Non-pigmented ciliary epithelial cell (primary cell): Measurements from ENCODE around the gene KIRREL3.

Source experiments
- DNase-seq: peaks from one replicate; pipeline ENCODE4 v3.0.0-alpha.2; 2010; ENCODE audit warnings: low read depth

KIRREL3 gene

DNA sequence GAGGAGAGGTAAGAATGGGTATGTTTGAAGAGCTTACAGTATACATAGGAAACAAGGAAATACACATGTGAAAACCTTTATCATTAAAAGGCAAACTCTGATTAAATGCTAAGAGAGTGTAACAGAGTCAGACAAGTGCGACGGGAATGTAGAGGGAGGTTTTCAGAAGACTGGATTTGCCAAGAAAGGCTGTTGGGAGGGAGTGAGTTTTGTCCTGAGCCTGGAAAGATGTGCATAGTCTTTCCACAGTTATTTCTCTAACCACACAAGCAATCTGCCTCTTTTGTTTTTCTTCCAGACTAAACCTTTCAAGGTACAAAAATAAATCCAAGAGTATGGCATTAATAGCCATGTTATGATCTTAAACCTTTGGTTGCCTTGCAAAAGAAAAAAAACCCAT is 170.9 kb downstream of the KIRREL3 start:
- DNase-seq, result no peak

DNA sequence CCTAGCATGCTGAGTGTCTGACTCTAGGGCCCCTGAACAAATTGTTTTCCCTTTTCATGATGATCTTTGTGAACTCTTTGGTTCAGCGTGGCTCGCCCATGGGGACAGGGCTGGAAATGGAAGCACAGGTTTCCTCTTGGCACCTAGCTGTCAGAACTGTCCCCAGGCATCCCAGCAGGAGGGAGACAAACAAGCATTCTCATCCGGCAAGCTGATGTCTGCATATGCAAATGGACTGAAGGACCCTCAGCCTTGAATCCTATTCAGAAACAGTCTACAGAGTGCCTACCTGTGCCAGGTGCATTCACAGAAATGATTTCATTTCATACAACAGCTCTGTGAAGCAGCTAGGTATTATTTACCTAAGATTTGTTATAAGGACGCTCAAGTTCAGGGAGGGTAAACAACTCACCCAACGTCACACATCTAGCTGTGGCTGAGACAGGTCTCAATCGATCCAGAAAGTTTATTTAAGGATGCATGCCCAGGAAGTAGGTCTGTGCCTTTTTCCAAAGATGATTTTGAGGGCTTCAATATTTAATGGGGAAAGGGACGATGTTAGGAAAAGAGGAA is 176.4 kb downstream of the KIRREL3 start:
- no peak for DNase-seq

DNA sequence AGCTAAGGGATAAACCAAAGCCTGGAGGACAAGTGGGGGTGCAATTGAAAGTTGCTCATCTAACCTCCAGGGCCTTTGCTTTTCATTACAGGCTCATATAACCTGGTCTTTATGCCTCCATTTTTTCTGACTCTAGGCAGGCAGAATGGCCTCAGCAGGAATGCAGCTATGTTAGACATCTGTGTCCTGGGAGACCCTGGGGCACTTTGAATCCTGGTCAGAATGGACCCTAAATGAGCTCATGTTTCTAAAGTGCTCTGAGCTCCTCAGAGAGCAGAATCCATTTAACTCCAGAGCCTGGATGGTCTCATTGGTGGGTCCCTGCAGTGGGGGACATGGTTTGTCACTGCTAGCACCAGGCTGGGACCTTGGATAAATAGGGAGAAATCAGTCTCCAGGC is 177.3 kb downstream of the KIRREL3 start:
- no peak for DNase-seq

- DNase-seq, result no peak
These were observed 178.7 kb downstream of the KIRREL3 start for GRCh38 chr11:126821827-126822226.

DNA sequence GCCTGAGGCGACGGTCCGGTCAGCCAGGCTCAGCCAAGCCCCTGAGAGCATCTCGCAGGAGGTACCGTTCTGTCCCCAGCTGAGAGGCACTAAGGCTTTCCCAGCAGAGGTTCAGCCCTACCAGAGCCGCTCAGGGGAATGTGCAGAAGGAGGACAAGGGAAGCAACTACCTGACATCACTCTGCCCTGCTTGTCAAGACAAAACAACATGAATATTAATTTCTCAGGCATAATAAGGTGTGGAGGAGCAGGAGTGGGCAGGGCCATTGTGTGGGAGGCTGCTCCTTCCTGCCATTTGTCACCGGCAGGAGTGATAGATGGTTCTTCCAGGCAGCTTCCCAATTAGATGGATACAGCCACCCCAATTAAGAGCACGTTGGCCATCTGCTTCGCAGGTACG is 181.4 kb downstream of the KIRREL3 start:
- no peak for DNase-seq

GRCh38 chr11:126817523-126818450 is 182.8 kb downstream of the KIRREL3 start:
- no peak for DNase-seq

DNA sequence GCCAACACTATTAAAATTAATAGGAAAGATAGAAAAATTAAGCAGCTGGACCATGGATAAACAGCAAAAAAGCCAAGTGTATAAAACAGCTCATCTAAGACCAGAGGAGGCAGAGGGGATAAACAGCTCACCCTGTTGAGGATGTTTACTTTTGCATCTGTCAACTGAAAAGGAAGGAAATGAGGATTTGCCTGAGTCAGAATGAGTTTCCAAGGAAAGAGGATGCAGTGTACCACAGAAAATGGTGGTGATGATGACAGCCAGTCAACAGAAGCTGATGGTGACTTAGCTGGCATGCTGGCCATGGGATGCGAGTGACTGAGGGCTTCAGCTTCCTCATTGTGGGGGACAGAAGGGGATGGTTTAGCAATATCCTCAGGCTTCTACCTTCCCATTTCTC is 183.5 kb downstream of the KIRREL3 start:
- no peak for DNase-seq

DNA sequence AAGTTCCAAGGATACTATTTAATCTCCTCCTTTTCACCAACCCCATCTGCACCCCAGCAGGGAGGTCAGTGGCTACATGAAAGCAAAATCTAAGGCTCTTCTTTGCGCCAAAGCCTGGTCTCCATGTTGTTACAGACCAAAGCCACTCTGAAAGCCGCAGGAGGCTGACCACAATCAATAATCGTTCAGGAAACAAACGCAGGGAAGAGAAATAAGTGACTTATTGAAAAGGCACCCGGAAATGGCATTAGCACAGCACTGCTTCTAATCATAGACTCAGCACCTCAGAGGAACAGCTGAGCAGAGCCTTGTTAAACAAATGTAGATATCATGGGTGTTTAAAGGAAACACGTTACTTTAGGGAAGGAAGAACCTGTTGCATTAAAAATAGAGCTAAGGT is 183.9 kb downstream of the KIRREL3 start:
- no peak for DNase-seq

- DNase-seq, result peak; percentile 28
These were observed 185.5 kb downstream of the KIRREL3 start for GRCh38 chr11:126815111-126815510.

- no peak for DNase-seq
These were observed 189.8 kb downstream of the KIRREL3 start for GRCh38 chr11:126810776-126811175.

DNA sequence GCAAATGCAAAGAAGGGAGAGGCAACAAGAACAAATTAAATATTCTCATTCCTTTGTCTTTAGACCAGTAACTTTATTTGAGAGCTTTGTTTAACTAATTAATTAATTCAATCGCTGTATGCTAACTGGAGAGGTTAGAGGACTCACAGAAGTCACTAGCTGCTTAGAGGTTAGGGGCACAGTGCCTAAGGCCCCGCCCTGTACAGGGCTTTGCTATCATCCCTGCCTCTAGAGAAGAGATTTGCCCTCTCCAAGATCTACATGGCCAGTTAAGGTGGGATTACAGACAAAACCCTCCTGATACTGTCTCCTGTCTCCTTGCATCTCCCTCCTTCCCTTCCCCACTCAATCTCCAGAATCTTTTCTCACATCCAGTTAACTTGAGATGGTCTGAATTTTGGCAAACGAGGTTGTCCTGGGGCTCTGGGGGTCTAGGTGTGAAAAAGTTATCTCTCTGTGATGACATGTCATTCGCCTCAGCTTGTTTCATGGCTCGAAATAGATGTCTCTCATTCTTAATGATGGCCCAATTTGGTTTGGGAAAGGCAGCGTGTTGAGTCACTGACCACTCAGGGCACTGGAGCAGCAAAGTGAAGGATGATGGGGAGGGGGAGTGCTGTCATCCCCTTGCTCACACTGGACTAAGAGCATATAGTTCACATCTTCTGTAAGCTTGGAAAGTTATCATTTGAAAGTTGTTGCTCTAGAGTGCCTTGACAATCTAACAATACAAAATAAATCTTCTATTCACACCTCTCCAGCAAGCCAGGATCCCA is 190.9 kb downstream of the KIRREL3 start:
- DNase-seq, result no peak

DNA sequence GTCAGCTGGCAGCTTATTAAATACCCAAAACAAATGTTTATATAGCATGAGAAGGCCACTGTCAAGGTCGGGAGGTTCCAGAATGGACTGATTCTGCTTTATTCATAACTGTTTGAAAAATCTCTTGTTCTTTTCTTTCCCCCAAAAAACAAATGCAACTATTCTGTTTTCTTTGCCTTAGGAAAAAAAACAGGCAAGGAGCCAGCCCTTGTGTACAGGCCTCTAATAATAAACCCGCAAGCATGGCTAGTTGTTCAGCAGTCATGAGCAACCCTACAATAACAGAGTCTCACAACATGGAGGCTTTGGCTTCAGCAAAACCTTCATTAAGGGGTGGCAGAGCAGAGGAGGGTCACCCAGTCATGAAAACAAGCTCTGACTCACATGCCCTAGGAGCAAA is 191.7 kb downstream of the KIRREL3 start:
- DNase-seq, result no peak

DNA sequence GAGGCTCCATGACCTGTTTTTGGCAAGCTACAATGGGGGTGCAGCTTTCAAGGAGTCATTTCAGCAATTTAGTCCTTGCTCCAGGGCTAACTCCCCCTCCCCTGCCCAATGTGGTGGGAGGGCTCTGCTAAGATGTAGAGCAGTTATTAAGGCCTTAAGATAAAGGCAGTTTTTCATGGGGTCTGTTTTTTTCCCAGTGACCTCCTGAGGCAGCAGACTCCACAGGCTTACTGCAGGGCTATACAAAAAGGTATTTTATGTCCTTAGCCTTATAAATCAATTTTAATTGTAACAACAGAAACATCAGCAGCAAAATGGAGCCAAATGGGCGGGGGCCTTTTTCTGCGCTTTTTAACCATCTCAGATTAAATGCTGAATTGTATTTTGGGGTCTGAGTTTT is 192.3 kb downstream of the KIRREL3 start:
- no peak for DNase-seq

DNA sequence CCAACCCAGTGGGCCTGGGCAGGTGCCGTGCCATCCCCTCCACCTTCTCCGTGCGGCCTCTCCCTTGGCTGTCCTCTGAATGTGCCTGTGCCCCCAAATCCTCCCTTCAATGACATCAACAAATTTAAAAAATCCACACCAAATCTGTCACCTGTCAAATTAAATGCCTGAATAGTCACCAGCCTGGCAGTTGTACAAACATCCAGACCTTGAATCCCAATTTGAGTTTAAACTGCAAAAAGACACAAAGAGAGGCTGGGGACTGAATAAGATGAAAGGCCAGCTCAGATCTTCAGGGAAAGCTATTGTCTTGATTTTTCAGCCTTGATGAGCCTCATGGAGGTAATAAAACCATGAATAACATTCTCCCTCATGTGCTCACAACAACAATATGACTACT is 194.7 kb downstream of the KIRREL3 start:
- DNase-seq, result no peak

DNA sequence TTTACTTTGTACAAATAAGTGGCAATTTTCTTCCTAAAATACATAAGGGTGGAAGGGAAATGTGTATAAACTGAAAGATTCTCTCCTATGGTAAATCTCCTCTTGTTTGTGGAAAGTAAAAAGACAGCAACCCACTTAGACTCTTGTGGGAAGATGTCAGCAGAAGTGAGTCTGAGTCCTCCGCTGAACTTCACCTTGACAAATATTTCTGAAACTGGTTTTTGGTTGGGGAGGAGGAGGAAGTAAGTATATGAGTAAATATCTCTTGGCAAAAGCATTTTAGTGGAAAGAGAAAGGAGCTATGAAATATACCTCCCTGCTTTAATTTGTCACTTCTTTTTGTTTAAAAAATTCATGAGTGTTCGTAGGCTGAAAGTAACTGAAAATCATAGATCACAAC is 196.2 kb downstream of the KIRREL3 start:
- no peak for DNase-seq

DNA sequence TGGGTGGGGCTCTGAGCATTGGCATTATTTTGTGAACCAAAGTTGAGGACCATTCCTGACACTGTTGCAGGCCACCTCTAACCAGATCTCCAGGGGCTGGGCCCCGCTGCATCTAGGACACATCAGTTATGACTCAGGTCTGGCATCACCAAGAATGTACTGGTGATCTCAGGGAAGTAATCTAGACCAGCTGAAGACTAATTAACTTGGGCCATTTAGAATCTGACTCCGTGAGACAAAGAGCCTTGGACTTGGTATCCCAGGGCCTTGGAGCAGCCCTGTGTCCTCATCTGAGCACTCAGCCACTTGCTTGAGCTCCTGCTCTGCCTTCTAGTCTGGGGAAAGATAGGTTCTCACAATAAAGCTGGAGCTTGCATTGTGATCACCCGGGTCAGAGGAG is 200.6 kb downstream of the KIRREL3 start:
- DNase-seq, result no peak

DNA sequence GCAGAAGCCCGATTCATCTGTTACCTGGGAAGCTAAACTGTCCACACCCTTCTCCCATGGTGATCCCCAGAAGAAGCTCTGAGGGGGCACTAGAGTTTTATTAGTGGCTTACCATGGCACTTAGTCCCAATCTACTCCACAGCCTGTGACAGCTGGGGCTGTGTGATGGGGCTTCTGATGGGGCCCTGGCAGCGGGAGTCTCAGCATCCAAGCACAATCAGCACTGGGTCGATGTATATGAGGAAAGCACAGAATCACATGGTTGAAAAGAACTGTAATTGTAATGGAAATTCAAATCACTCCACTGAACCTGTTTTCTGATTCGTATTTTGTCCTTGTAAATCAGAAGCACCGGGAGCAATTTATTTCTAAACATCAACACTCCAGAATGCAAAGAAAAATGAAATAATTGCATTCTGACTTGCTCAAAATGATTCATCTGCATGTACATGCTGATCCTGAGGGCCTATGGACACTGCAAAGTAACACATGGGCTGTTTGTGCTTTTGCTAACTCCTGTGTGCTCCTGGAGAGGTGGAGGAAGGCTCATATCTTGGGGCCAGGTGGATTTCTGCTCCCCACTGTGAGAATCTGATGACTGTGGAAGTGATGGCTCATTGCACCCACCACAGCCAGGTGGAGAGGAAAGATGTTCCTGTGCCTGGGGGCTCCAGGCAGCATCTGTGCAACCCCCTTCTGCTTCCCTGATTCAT is 203.0 kb downstream of the KIRREL3 start:
- DNase-seq, result no peak

DNA sequence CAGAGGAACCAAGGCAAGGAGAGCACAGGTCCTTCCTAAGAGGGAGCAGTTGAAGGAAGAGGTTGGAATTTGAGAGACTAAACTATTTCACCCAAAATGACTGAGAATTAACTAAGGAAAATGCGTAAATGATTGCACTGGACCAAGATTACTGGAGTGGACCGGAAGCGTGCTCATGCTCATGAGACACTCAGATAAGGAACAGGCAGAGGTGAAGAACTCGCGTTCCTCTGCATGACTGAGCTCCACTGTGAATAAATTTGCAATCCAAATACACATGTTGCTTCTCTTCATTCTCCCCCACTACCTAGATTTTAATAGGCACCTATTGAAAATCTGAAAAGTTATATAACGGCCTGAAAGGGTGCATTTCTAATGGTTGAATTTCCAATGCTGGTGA is 207.0 kb downstream of the KIRREL3 start:
- no peak for DNase-seq

DNA sequence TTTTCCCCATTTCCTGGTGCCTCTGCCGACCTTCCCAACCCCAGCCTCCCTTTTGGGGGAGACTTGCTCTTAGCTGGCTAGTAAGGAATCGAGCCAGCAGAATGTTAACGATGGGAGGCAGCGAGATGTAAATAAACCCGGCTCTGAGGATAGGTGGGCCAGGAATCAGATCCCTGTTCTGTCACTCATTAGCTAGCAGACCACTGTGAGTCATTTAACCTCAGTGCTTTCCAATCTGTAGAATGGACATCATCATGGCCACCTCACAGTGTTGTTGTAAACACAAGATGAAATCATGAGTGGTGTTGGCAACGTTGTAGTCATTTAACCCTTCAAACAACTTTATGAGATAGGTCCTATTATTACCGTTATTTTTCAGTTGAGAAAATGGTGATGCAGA is 208.6 kb downstream of the KIRREL3 start:
- DNase-seq, result no peak

DNA sequence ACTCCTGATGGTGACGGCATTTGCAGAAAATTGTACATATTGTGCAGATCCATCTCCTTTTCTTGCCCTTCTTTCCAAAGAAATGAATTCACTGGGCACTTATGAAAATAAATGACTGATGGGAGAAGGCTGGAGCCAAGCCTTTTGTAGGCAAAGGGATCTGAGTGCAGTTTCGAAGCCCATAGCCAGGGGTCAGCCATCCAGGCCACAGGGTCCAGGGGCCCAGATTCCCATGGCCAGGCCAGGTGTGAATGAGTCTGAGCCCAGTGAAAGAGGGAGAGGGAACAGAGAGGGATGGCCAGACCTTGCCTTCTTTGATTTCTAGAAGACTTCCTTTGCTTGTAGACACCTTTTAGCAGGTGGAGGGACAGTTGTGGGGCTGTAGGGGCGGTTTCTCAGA is 209.1 kb downstream of the KIRREL3 start:
- no peak for DNase-seq

GRCh38 chr11:126790550-126791081 is 210.0 kb downstream of the KIRREL3 start:
- DNase-seq, result peak; percentile 77

GRCh38 chr11:126782810-126783209 is 217.8 kb downstream of the KIRREL3 start:
- DNase-seq, result no peak
